Measurements from ENCODE around the gene SPARCL1. TPM values are rescaled to one million over a fixed set of nuclear protein-coding genes. Genes with fewer than 3 reads are reported as not detected.

The SPARCL1 gene
- total RNA-seq, 2 experiments from 2014 or later: not detected

- H3K4me3 Mint-ChIP-seq: no peak overlapping the region
- H3K27ac Mint-ChIP-seq: no peak overlapping the region
- H3K36me3 Mint-ChIP-seq: peaks cover 3% of the 10 kb centered on the region
- no peak for DNase-seq
- H3K4me1 Mint-ChIP-seq: no peaks in the 10 kb centered on the region
- no peaks in the 10 kb centered on the region for H3K27me3 Mint-ChIP-seq
- H3K9me3 Mint-ChIP-seq: peaks cover 4% of the 10 kb centered on the region
These were observed 3.4 kb downstream of the SPARCL1 start for GRCh38 chr4:87525636-87526295.

- Mint-ChIP-seq H3K36me3 (peaks cover 3% of the 10 kb centered on the region), H3K4me3 (no peak overlapping the region), H3K4me1 (no peaks in the 10 kb centered on the region), H3K27me3 (no peaks in the 10 kb centered on the region), H3K9me3 (peaks cover 4% of the 10 kb centered on the region), H3K27ac (no peak overlapping the region)
- no peak for DNase-seq
These were observed 4.7 kb downstream of the SPARCL1 start for GRCh38 chr4:87524456-87524855.

- no peak overlapping the region for H3K4me3 Mint-ChIP-seq
- H3K27me3 Mint-ChIP-seq: no peaks in the 10 kb centered on the region
- DNase-seq: no peak
These were observed 5.9 kb downstream of the SPARCL1 start for GRCh38 chr4:87523307-87523706.

DNA sequence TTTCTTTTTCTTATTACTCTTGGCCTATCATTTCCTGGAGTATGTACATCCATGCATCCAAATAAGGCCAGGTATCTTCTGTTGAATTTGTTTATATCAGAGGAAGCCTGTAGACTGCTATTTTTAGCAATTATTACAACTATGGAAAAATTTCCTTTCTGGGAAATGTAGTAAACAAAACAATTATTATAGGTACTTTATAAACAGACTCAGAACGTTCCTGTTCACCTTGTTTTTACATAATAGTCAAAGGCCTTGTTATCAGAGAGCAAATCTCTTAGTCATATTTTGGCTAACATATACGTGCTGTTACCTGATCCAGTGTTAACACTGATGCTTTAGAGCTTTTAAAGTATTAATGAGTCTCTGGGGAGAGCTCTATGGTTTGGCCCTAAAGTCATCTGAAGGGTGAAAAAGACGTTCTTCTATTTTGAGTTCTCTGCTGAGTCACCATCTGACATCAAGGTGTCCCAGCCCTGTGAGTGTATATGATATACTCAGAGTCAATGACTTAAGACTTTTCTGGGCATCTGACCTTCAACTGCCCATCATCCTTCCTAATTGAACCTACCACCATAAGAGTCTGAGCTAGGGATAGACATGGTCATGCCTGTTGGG is 7.3 kb downstream of the SPARCL1 start:
- Mint-ChIP-seq H3K36me3 (peaks cover 3% of the 10 kb centered on the region), H3K27ac (no peak overlapping the region), H3K9me3 (peaks cover 4% of the 10 kb centered on the region), H3K4me1 (no peaks in the 10 kb centered on the region), H3K27me3 (no peaks in the 10 kb centered on the region), H3K4me3 (no peak overlapping the region)
- DNase-seq: no peak

More at GRCh38 chr4:87523307-87523706, 5.9 kb downstream of the SPARCL1 start:
- no peaks in the 10 kb centered on the region for H3K4me1 Mint-ChIP-seq
- H3K36me3 Mint-ChIP-seq: peaks cover 3% of the 10 kb centered on the region
- H3K9me3 Mint-ChIP-seq: peaks cover 4% of the 10 kb centered on the region
- H3K27ac Mint-ChIP-seq: no peak overlapping the region

DNA sequence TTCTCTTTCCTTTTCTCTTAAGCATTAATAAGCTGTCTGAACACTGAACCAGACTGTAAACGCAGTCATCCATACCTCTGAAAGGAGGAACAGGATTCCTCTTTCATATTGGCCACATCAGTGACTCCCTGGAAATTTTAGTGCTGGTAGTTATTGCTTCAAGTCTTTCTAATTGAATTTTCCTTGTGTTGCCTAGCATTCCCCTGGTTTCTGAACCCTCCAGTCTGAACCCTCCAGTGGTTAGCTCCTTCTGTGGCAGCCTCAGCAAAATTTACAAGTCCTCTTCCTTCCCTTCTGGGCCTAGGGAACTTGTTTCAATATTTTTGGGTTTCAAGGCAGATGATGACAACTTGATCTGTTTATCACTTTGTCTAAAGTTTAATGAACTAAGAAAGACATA is 7.9 kb downstream of the SPARCL1 start:
- no peak for DNase-seq
- Mint-ChIP-seq H3K4me1 (no peaks in the 10 kb centered on the region), H3K36me3 (peaks cover 3% of the 10 kb centered on the region), H3K27ac (no peak overlapping the region), H3K27me3 (no peaks in the 10 kb centered on the region), H3K4me3 (no peak overlapping the region), H3K9me3 (peaks cover 4% of the 10 kb centered on the region)

DNA sequence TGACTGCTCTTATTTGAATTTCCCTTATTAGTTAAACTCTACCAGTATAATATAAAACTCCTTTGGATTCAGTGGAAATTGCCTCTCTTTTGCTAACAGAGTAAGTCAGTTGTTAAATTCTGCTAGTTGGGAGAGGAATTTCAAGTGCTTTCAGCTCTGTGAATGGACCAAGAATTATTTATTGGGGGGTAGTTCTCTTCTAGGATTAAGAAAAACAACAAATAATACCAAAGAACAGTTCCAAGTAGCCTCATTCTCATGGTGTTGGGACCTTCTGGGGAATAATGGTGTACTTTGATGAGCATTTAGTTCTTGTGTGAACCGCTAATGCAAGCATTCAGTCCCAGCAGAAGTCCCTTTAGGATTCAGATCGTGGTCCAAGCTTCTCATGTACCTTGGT is 11.6 kb downstream of the SPARCL1 start:
- no peaks in the 10 kb centered on the region for H3K4me1 Mint-ChIP-seq
- H3K27ac Mint-ChIP-seq: no peak overlapping the region
- no peaks in the 10 kb centered on the region for H3K9me3 Mint-ChIP-seq
- no peaks in the 10 kb centered on the region for H3K27me3 Mint-ChIP-seq
- no peaks in the 10 kb centered on the region for H3K36me3 Mint-ChIP-seq
- no peak for DNase-seq
- no peak overlapping the region for H3K4me3 Mint-ChIP-seq

DNA sequence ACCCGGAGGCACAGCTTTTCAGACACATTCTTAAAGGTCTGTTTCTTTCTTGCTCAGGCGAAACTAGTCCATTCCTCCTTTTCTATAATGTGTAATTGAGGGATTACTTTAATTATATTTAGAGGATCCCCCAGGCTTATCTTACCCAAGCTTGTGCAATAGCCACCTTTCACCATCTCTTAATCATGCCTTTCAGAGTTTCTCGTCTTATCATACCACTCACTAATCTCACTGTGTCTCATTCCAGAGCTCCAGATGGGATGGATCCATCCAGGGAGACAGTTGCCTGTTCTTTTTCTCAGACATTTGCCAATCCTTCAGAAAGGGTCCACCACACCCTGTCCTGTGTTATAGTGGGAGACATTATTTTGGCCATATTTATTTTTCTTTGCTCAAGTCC is 12.5 kb downstream of the SPARCL1 start:
- Mint-ChIP-seq H3K4me1 (no peaks in the 10 kb centered on the region), H3K4me3 (no peak overlapping the region), H3K27me3 (no peaks in the 10 kb centered on the region), H3K9me3 (no peaks in the 10 kb centered on the region), H3K36me3 (no peaks in the 10 kb centered on the region), H3K27ac (no peak overlapping the region)
- no peak for DNase-seq

DNA sequence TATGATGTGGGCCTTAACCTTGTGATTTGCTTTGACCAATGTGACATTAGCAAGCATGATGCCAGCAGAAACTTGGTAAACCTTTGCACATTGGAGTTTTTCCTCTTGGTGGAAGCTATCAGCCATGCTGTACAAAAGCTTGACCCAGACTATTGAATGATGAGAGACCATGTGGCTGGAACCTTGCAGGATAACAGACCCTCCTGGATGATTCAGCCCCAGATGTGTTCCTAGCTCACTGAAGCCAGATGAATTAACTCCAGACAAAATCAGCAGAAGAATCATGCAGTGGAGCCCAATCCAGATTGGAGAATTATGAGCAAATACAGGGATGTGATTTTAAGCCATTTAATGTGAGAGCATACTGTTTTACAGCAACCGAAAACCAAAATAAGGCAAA is 16.8 kb downstream of the SPARCL1 start:
- Mint-ChIP-seq H3K4me1 (no peaks in the 10 kb centered on the region), H3K27me3 (no peaks in the 10 kb centered on the region), H3K9me3 (no peaks in the 10 kb centered on the region), H3K36me3 (no peaks in the 10 kb centered on the region), H3K27ac (no peak overlapping the region), H3K4me3 (no peak overlapping the region)
- DNase-seq: no peak

- Mint-ChIP-seq H3K27ac (no peak overlapping the region), H3K4me3 (no peak overlapping the region), H3K4me1 (no peaks in the 10 kb centered on the region), H3K27me3 (no peaks in the 10 kb centered on the region), H3K36me3 (no peaks in the 10 kb centered on the region), H3K9me3 (no peaks in the 10 kb centered on the region)
- no peak for DNase-seq
These were observed 17.7 kb downstream of the SPARCL1 start for GRCh38 chr4:87511500-87511899.

GRCh38 chr4:87510747-87511146 is 18.4 kb downstream of the SPARCL1 start:
- Mint-ChIP-seq H3K4me3 (no peak overlapping the region), H3K36me3 (no peaks in the 10 kb centered on the region), H3K4me1 (no peaks in the 10 kb centered on the region), H3K27ac (no peak overlapping the region), H3K9me3 (no peaks in the 10 kb centered on the region), H3K27me3 (no peaks in the 10 kb centered on the region)
- DNase-seq: no peak

- H3K4me1 Mint-ChIP-seq: no peaks in the 10 kb centered on the region
These were observed 22.0 kb downstream of the SPARCL1 start for GRCh38 chr4:87506974-87507701.

GRCh38 chr4:87505862-87506261 is 23.3 kb downstream of the SPARCL1 start:
- Mint-ChIP-seq H3K9me3 (no peaks in the 10 kb centered on the region), H3K4me1 (no peaks in the 10 kb centered on the region), H3K27ac (no peak overlapping the region), H3K4me3 (no peak overlapping the region), H3K36me3 (no peaks in the 10 kb centered on the region), H3K27me3 (no peaks in the 10 kb centered on the region)
- no peak for DNase-seq

More at GRCh38 chr4:87506974-87507701, 22.0 kb downstream of the SPARCL1 start:
- Mint-ChIP-seq H3K9me3 (no peaks in the 10 kb centered on the region), H3K27me3 (no peaks in the 10 kb centered on the region), H3K27ac (no peak overlapping the region), H3K36me3 (no peaks in the 10 kb centered on the region), H3K4me3 (no peak overlapping the region)
- no peak for DNase-seq

- no peaks in the 10 kb centered on the region for H3K36me3 Mint-ChIP-seq
- peaks cover 2% of the 10 kb centered on the region for H3K4me1 Mint-ChIP-seq
- DNase-seq: no peak
- H3K27me3 Mint-ChIP-seq: no peaks in the 10 kb centered on the region
- H3K4me3 Mint-ChIP-seq: no peak overlapping the region
- H3K27ac Mint-ChIP-seq: no peak overlapping the region
- no peaks in the 10 kb centered on the region for H3K9me3 Mint-ChIP-seq
These were observed 26.5 kb downstream of the SPARCL1 start for GRCh38 chr4:87502580-87503238.

DNA sequence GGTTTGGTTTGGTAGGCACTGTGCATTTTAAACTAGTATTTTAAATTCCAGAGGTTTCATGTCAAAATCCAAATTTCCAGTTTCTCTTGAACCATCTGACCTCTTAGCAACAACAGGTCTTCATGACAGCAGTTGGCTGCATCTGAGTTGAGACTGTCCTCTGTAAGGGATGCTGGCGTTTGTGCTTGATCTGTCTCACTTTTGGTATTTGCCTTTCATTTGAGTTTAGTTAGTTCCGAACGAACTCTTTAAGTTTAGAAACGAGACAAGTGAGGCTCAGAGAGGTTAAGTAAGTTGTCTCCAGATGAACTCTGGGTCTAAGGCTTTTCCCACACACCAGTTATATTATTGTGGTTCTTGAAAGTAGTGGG is 29.1 kb downstream of the SPARCL1 start:
- H3K27ac Mint-ChIP-seq: no peak overlapping the region
- H3K4me3 Mint-ChIP-seq: no peak overlapping the region

DNA sequence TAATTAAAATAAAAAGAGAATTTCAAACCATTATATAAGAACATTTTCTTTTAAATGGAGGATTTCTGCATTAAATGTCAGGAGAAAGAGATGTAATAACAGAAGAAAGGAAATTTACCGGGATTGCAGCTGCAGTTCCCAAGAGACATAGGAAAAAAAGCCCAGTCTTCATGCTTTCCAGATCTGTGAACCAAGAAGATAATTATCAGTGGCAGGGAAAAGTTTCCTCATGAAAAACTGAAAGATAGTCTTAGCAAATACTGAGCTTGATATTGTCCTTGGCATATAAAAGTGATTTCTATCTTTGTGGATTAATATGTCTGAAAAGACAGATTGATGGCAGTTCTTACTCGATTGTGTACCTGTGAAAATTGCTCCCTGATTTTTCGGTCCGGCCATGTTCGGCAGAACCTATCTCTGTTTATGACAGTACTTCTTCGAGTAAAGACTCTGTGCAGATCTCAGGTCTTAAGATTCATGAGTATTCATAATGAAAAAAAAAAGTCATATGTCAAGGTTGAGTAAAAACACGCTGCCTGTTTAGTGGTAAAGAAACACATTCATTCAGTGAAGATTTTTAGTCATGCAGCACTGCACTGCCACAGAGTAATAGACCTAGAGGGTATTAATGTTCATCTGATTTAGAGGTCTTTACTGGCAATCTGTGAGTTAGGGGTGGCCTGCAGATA is 29.6 kb downstream of the SPARCL1 start:
- no peak overlapping the region for H3K4me3 Mint-ChIP-seq
- no peaks in the 10 kb centered on the region for H3K9me3 Mint-ChIP-seq
- H3K36me3 Mint-ChIP-seq: no peaks in the 10 kb centered on the region
- H3K27ac Mint-ChIP-seq: no peak overlapping the region
- DNase-seq: no peak
- H3K27me3 Mint-ChIP-seq: no peaks in the 10 kb centered on the region
- peaks cover 2% of the 10 kb centered on the region for H3K4me1 Mint-ChIP-seq

More for the DNA sequence above, 29.1 kb downstream of the SPARCL1 start:
- peaks cover 2% of the 10 kb centered on the region for H3K4me1 Mint-ChIP-seq
- no peaks in the 10 kb centered on the region for H3K36me3 Mint-ChIP-seq
- H3K27me3 Mint-ChIP-seq: no peaks in the 10 kb centered on the region
- DNase-seq: no peak
- no peaks in the 10 kb centered on the region for H3K9me3 Mint-ChIP-seq

All from activated naive CD8-positive, alpha-beta T cell treated with anti-CD3 and anti-CD28 coated beads for 36 hours (primary cell).